Vagina (tissue), 2 donors: ENCODE results near the gene COL28A1.

Source experiments
- CTCF ChIP-seq, 3 experiments: fragments of 450-650 bp in 2 of 3; fragments of 200-600 bp in 1 of 3; sonication (generic) in 1 of 3; IDR thresholded peaks; one replicate each; pipeline ENCODE4 v1.5.1; 2017 to 2019; ENCODE audit warnings: antibody characterized with exemption in 3 of 3, mild to moderate bottlenecking in 2 of 3, moderate library complexity in 2 of 3
- POLR2A ChIP-seq, 2 donors: fragments of 450-650 bp; IDR thresholded peaks; one replicate each; pipeline ENCODE4 v1.6.1; 2017; ENCODE audit warnings: antibody characterized with exemption in 2 of 2, mild to moderate bottlenecking in 2 of 2, moderate library complexity in 2 of 2
- POLR2AphosphoS5 ChIP-seq, 2 donors: sonication (generic); formaldehyde crosslinking; IDR thresholded peaks; one replicate each; pipeline ENCODE4 v1.9.0; 2017; ENCODE audit warnings: antibody characterized with exemption in 2 of 2, mild to moderate bottlenecking in 2 of 2, low read depth in 1 of 2; ENCODE audit not compliant: insufficient read depth in 1 of 2

- TF ChIP-seq POLR2AphosphoS5 (IDR thresholded peaks at IDR 0.05; ENCODE audit: insufficient read depth in 1 of 2, low read depth in 1 of 2) (no peak), CTCF (IDR thresholded peaks at IDR 0.05) (no peak), POLR2A (IDR thresholded peaks at IDR 0.05) (no peak)
Observed at GRCh38 chr7:7369134-7369533, 166.5 kb downstream of the COL28A1 start.
